GM18868 (cell line): Measurements from ENCODE around the gene ATP2C2.

Experiments
- ATAC-seq: cut with Tn5 transposase; IDR thresholded peaks from one replicate; pipeline ENCODE4 v1.9.1; 2021; ENCODE audit warnings: mild to moderate bottlenecking, moderate library complexity; ENCODE audit not compliant: unreplicated experiment

Gene ATP2C2

GRCh38 chr16:84467256-84467655, 98.9 kb downstream of the ATP2C2 start:
- no peak for ATAC-seq

- ATAC-seq, result no peak
These were observed 99.4 kb downstream of the ATP2C2 start for GRCh38 chr16:84467709-84468108.

DNA sequence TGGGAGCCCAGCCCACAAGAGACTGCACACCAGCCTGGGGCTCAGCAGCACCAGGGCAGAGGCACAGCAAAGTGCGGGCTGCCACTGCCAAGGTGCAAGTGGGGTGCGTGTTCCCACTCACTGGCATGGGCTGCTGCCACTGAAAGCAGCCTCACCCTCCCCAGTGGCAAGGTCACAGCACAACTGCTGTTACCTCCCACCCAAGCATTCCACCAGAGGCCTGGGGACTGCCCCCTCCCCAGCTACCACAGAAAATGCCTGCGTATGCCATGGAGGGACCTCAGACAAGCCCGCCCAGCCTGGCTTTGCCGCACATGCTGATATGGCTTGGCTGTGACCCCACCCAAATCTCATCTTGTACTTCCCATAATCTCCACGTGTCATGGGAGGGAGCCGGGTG, 103.0 kb downstream of the ATP2C2 start:
- ATAC-seq, result no peak

DNA sequence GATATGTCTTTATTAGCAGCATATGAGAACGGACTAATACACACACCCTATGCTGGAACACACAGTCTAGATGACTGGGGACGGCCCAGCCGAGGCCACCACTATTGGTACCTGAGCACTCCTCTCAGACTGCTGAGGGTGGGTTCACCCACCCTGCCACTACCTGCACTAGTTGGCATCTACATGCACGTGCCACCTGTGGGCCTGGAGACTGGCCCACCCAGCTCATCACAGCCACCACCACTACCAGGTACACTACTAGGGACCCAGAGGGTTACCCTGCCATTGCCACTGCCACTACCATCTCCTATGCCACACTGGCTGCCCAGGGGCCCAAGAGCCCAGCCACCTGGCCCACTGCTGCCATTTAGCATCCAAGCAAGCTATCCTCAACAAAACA, 103.6 kb downstream of the ATP2C2 start:
- ATAC-seq, result no peak

GRCh38 chr16:84475643-84476240, 107.4 kb downstream of the ATP2C2 start:
- ATAC-seq, result no peak

DNA sequence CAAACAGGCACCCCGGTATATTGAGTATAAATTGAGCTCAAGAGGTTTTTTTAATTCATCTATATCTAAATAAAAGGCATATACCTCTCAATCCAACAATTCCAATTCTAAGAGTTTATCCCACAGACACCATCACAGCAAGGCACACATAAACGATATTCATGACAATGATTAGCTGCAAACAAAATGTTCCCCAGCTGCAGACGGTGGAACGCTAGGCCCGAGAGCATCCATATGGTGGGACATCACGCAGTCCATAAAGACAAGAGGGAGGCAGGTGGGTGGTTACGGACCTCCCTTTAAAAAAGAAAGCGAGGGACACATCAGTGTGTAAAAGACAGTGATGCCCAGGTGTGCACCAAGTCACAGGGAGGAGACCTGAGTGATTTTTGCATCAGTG, 108.1 kb downstream of the ATP2C2 start:
- ATAC-seq, result no peak

DNA sequence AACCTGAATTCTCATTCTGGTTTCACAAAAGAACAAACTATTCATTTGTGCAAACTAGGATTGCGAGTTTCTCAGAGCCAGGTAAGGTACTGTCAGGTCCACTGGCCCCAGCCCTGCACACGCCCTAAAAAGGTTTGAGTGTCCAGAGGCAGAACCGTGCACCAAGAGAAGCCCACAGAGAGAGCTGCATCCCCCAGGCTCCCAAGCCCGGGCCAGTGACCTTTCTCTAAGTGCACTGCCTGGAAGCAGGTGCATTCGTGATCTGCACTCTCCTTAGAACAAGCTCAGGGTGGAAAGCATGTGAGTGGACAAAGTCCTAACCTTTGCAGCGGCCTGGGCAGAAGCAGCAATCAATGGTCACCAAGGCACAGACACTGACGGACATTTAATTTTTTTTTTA, 109.3 kb downstream of the ATP2C2 start:
- no peak for ATAC-seq

GRCh38 chr16:84478172-84478947, 110.0 kb downstream of the ATP2C2 start:
- ATAC-seq, result no peak

DNA sequence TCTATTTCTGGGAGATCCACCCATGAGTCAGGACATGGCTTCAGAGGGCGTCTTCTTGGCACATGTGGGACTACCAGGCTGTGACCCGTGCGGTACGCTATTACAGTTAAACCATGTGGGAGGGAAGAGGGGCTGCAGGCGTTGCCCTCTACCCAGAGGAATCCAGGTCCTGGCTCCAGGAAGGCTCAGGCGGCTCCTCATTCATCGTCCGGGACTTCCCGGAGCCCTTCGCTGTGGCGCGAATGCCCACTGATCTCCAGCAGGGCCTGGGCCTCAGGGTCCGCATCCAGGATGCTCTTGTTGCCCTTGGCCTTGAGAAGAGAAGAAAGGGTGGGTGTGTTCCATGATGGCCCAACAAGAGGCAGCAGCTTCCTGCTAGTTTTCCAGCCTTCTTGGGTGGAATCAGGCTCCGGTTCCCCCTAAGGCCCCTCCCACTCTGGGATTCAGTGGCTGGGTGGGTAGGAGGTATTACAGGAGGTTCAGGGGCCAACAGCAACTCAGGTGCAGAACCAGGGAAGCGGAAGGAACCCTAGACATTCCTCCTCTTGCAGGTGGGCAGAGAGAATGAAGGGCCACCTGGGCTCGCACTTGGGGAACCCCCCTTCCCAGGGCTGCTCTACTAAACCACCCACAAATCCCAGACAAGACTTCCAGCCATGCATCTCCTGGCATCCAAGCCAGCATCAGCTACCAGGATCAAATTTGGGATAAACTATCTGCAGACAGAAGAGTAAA, 111.5 kb downstream of the ATP2C2 start:
- ATAC-seq, result no peak

DNA sequence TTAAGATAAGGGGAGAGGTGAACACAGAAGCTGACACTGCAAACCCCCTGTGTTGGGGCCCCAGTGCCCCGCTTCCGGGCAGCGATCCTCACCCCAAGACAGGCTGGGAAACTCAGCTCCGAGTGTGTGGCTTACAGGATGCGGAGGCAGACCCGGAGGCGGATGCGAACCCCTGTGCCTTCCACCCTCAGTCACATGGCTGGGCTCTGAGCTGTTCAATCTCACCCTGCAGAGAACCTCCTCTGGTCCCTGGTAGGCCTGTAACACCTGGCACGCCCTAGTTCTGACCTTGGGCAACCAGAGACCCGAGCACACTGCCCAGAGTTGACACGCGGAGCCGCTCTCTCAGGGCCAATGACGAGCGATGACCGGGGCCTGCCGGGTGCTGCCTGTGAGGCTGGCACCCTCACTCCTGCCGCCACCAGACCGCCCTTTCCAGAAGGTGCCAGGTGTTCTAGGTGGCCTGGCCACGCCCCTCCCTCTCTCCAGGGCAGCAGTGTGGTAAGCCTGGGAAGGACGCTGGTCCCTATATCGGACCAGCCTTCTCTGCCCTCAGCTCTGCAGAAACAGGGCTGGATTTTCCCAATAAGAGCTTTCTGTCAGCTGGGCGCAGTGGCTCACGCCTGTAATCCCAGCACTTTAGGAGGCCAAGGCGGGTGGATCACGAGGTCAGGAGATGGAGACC, 112.9 kb downstream of the ATP2C2 start:
- ATAC-seq, result no peak

GRCh38 chr16:84482001-84482891, 113.9 kb downstream of the ATP2C2 start:
- ATAC-seq, result no peak

DNA sequence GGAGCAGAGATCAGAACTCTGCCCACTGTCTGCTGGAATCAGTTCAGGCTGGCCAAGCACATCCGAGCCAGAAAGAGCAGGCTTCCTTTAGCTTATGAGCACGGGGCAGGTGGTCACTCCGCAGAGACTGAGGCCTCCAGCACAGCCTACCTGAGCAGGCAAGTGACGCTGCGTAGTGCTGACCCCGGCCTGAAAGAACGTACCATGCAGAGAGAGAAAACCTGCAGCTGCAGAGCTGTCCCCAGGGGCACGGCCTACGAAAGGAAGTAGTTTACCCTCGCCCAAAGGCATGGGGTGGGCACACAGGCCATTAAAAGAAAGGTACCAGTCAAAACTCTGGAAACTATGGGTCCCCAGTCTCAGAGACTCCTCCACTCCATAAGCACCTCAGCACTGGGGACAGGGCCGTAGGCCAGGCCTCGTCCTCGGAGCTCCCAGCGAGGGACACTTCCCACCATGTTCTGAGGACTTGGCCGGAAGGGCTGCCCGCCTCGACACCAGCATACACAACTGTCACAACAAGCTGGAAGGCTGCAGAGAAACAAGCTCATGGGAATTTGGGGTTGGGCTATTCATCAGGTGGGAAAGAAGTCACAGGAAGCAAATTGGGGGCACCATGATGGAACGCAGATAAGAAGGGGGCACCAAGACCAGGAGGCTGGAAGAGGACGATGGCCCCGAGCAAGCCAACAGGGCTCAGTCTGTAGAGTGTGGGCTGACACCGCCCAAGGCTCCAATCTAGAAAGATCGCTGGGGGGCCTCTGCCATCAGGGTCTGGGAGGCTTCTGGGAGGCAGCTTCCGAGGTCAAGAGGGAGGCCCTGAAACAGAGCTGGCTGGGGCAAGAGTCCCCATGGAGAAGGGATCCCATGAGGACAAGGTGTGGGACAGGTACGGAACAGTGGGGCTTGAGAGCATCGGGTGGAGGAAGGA, 114.9 kb downstream of the ATP2C2 start:
- no peak for ATAC-seq

GRCh38 chr16:84483882-84484565, 115.7 kb downstream of the ATP2C2 start:
- no peak for ATAC-seq

DNA sequence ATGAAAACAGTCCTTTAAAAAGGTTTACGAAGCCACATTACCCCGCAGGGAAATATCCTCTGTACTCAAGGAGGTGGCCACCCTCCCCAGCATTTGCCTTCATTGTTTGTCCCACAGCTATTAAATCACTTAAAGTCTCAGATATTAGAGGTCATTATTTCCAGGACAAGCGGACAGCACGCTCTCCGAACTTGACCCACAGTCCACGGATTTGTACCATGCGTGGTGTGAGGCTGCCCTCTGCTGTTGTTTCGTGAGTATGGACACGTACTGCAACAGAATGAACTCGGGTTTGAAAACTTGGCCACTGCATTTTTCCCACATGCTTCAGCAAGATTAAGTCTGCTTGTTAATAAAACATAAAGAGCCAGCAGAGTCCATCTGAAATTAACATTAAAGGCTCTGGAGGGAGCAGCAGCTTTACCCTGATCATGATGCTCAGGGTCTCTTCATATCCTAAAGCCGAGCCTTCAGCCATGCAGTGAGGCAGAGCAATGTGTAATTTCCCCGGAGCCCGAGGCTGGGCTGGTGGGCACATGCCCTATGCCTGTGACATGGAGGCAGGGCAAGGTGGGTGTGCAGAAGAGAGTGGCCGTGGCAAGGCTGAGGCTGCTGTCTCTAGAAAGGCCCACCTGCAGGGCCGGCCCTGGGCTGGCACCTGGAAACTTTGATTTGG, 116.4 kb downstream of the ATP2C2 start:
- ATAC-seq, result no peak

- ATAC-seq, result no peak
These were observed 117.1 kb downstream of the ATP2C2 start for GRCh38 chr16:84485255-84486010.

- ATAC-seq, result no peak
These were observed 117.8 kb downstream of the ATP2C2 start for GRCh38 chr16:84486126-84486525.

DNA sequence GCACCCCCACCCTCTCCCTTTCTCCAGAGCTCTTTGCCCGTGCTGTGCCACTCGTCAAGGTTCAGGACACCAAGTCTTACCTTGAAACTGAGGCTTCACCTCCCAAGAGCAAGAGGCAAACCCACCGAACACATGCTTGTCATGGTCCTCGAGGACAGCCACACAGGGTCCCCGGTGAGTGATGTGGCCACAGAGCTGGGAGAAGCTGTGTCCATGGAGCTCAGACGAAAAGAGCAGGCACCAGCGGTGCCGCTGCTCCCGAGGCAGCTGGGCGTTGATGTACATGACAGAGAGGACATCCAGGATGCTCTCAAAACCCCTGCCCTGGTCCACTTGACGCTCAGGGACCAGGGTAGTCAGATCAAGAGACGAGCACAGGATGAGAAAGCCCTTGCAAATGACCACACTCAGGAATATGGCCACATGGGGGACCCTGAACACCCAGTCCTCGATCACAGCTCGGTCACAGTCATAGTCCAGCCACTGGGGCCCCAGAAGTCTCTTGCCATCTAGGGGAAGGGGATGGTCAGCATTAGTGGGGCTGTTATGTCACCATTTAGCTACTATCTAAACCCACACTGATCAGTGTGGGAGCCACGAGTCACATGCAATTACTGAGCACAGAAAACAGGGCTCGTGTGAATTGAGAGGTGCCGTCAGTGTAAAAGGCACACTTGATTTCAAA, 118.4 kb downstream of the ATP2C2 start:
- no peak for ATAC-seq
